GM21529 (cell line): Measurements from ENCODE around the gene KLHDC2.
"Not testable (repeated sequence)": the region's sequence is repeated elsewhere in the genome, so short reads cannot be mapped to it uniquely, and the experiment has no call there.

Experiments
- ATAC-seq: cut with Tn5 transposase; IDR thresholded peaks from one replicate; pipeline ENCODE4 v1.9.1; 2021; ENCODE audit not compliant: unreplicated experiment

KLHDC2 gene

GRCh38 chr14:49767571-49768300 is at the start of gene KLHDC2:
TSS of gene KLHDC2 (plus strand) at chr14:49768153. CDS start at chr14:49768469, 316 bp downstream.
- ATAC-seq, result peak; percentile 93

GRCh38 chr14:49720744-49721143 is 47.2 kb upstream of the KLHDC2 start:
- ATAC-seq, result no peak

GRCh38 chr14:49721733-49722435 is 46.1 kb upstream of the KLHDC2 start:
- ATAC-seq, result not testable (repeated sequence)

GRCh38 chr14:49727171-49727570 is 40.8 kb upstream of the KLHDC2 start:
- ATAC-seq, result no peak

GRCh38 chr14:49732896-49733295 is 35.1 kb upstream of the KLHDC2 start:
- no peak for ATAC-seq

GRCh38 chr14:49733836-49734235 is 34.1 kb upstream of the KLHDC2 start:
- ATAC-seq, result no peak

- ATAC-seq, result not testable (repeated sequence)
Observed at GRCh38 chr14:49735669-49736068, 32.3 kb upstream of the KLHDC2 start.

- no peak for ATAC-seq
Observed at GRCh38 chr14:49745191-49745590, 22.8 kb upstream of the KLHDC2 start.

GRCh38 chr14:49746476-49746875 is 21.5 kb upstream of the KLHDC2 start:
- ATAC-seq, result not testable (repeated sequence)

GRCh38 chr14:49754570-49755097 is 13.3 kb upstream of the KLHDC2 start:
- no peak for ATAC-seq

GRCh38 chr14:49755378-49755777 is 12.6 kb upstream of the KLHDC2 start:
- no peak for ATAC-seq

GRCh38 chr14:49761839-49762551 is 6.0 kb upstream of the KLHDC2 start:
- no peak for ATAC-seq

GRCh38 chr14:49766839-49767238 is 1.1 kb upstream of the KLHDC2 start:
- no peak for ATAC-seq

GRCh38 chr14:49767270-49767570 is 733 bp upstream of the KLHDC2 start:
- ATAC-seq, result no peak

- peak; percentile 38 for ATAC-seq
Observed at GRCh38 chr14:49768301-49769121, 558 bp downstream of the KLHDC2 start.

- no peak for ATAC-seq
Observed at GRCh38 chr14:49769171-49769570, 1.2 kb downstream of the KLHDC2 start.

GRCh38 chr14:49769581-49770211 is 1.7 kb downstream of the KLHDC2 start:
- no peak for ATAC-seq

- ATAC-seq, result no peak
Observed at GRCh38 chr14:49770212-49770817, 2.4 kb downstream of the KLHDC2 start.

GRCh38 chr14:49771691-49772090 is 3.7 kb downstream of the KLHDC2 start:
- not testable (repeated sequence) for ATAC-seq

GRCh38 chr14:49774106-49774505 is 6.2 kb downstream of the KLHDC2 start:
- no peak for ATAC-seq
